Activated CD8-positive, alpha-beta T cell treated with anti-CD3 and anti-CD28 coated beads for 36 hours (primary cell): ENCODE measurements around the gene WSCD2. TPM values are rescaled to one million over a fixed set of nuclear protein-coding genes. Genes with fewer than 3 reads are reported as not detected.
"Not testable (repeated sequence)": the region's sequence is repeated elsewhere in the genome, so short reads cannot be mapped to it uniquely, and the experiment has no call there.

Source experiments
- ATAC-seq: fragments of 200-7000 bp; cut with Tn5 transposase; one replicate; pipeline ENCODE4 v1.10.0; 2021; ENCODE audit warnings: mild to moderate bottlenecking, moderate library complexity
- CTCF ChIA-PET: fragments of 350-600 bp; sonication (Branson Sonifier 250); formaldehyde crosslinking; loops from one replicate; lab custom pipeline; 2021; ENCODE audit warnings: antibody characterized with exemption; lab: Charles Lee
- POLR2A ChIA-PET: fragments of 350-600 bp; sonication (Branson Sonifier 250); formaldehyde crosslinking; loops from one replicate; lab custom pipeline; 2021; ENCODE audit warnings: antibody characterized with exemption; lab: Charles Lee
- DNase-seq: peaks from one replicate; pipeline ENCODE4 v3.0.0-alpha.2; 2020
- H3K27ac Mint-ChIP-seq: one replicate; pipeline ENCODE4 v1.8.0; 2021; ENCODE audit warnings: mild to moderate bottlenecking, mixed read lengths
- H3K27me3 Mint-ChIP-seq: one replicate; pipeline ENCODE4 v1.8.0; 2021; ENCODE audit warnings: mixed read lengths
- H3K36me3 Mint-ChIP-seq: one replicate; pipeline ENCODE4 v1.8.0; 2021; ENCODE audit warnings: low read depth, mixed read lengths
- H3K4me1 Mint-ChIP-seq: one replicate; pipeline ENCODE4 v1.8.0; 2021; ENCODE audit warnings: low read depth, mixed read lengths
- H3K4me3 Mint-ChIP-seq: one replicate; pipeline ENCODE4 v1.8.0; 2021; ENCODE audit warnings: mild to moderate bottlenecking, moderate library complexity, mixed read lengths
- H3K9me3 Mint-ChIP-seq: one replicate; pipeline ENCODE4 v1.8.0; 2021; ENCODE audit warnings: mixed read lengths
- CTCF ChIP-seq: fragments of 200-600 bp; IDR thresholded peaks from one replicate; pipeline ENCODE4 v1.8.0; 2022; ENCODE audit warnings: antibody characterized with exemption, mild to moderate bottlenecking
- intact Hi-C: fragments of 100-400 bp; cut with micrococcal nuclease; formaldehyde crosslinking; loops from one replicate; pipeline ENCODE4 v1.10.0; 2022
- total RNA-seq, 2 experiments: library from RNA; stranded (reverse); gene quantifications; one replicate each; pipeline ENCODE4 v1.2.3, GENCODE V29; 2021

Gene WSCD2
- total RNA-seq, 2 experiments from 2014 or later, result not detected

GRCh38 chr12:108213871-108214445 lies 84.9 kb downstream of the WSCD2 start:
- ATAC-seq (no peak), DNase-seq (no peak)
- Mint-ChIP-seq H3K27ac (no peak overlapping the region), H3K9me3 (no peaks in the 10 kb centered on the region), H3K27me3 (peaks cover 14% of the 10 kb centered on the region), H3K4me3 (no peak overlapping the region), H3K4me1 (no peaks in the 10 kb centered on the region), H3K36me3 (no peaks in the 10 kb centered on the region)
- CTCF ChIA-PET, result no interaction called here
- intact Hi-C loops, result no loop called here
- no peak for TF ChIP-seq CTCF
- POLR2A ChIA-PET, result interaction anchor here (0.6 kb wide), 1 partner anchor 14 kb away, joined by 3 read pairs; no protein-coding TSS in a partner anchor

- H3K4me1 Mint-ChIP-seq, result no peaks in the 10 kb centered on the region
- H3K4me3 Mint-ChIP-seq, result no peak overlapping the region
- intact Hi-C loops, result no loop called here
- DNase-seq, result peak; percentile 38
- H3K36me3 Mint-ChIP-seq, result no peaks in the 10 kb centered on the region
- no peak for ATAC-seq
- no peak for TF ChIP-seq CTCF
- H3K27ac Mint-ChIP-seq, result no peak overlapping the region
- ChIA-PET POLR2A (interaction anchor here (1.0 kb wide), 1 partner anchor 14 kb away, joined by 3 read pairs; no protein-coding TSS in a partner anchor), CTCF (no interaction called here)
- H3K9me3 Mint-ChIP-seq, result no peaks in the 10 kb centered on the region
- H3K27me3 Mint-ChIP-seq, result peaks cover 14% of the 10 kb centered on the region
Measured at GRCh38 chr12:108214486-108214885, 85.4 kb downstream of the WSCD2 start.

GRCh38 chr12:108215458-108215857 lies 86.4 kb downstream of the WSCD2 start:
- POLR2A ChIA-PET, result interaction anchor here (1.0 kb wide), 2 partner anchors 15 to 19 kb away, joined by 3 read pairs; no protein-coding TSS in a partner anchor
- Mint-ChIP-seq H3K27me3 (peaks cover 11% of the 10 kb centered on the region), H3K36me3 (no peaks in the 10 kb centered on the region), H3K27ac (no peak overlapping the region), H3K9me3 (no peaks in the 10 kb centered on the region), H3K4me1 (no peaks in the 10 kb centered on the region), H3K4me3 (no peak overlapping the region)
- DNase-seq (no peak), ATAC-seq (no peak)
- TF ChIP-seq CTCF, result no peak
- intact Hi-C loops, result no loop called here
- CTCF ChIA-PET, result no interaction called here

- no peaks in the 10 kb centered on the region for H3K4me1 Mint-ChIP-seq
- DNase-seq (no peak), ATAC-seq (no peak)
- POLR2A ChIA-PET, result no interaction called here
- no peaks in the 10 kb centered on the region for H3K36me3 Mint-ChIP-seq
- CTCF ChIA-PET, result no interaction called here
- H3K4me3 Mint-ChIP-seq, result no peak overlapping the region
- no peak overlapping the region for H3K27ac Mint-ChIP-seq
- peaks cover 10% of the 10 kb centered on the region for H3K27me3 Mint-ChIP-seq
- no peak for TF ChIP-seq CTCF
- intact Hi-C loops, result no loop called here
- H3K9me3 Mint-ChIP-seq, result no peaks in the 10 kb centered on the region
Measured at GRCh38 chr12:108218921-108219320, 89.8 kb downstream of the WSCD2 start.

GRCh38 chr12:108225101-108225500 lies 96.0 kb downstream of the WSCD2 start:
- ATAC-seq, H3K27ac Mint-ChIP-seq, H3K4me3 Mint-ChIP-seq, H3K27me3 Mint-ChIP-seq, DNase-seq, H3K9me3 Mint-ChIP-seq, H3K36me3 Mint-ChIP-seq, POLR2A ChIA-PET, H3K4me1 Mint-ChIP-seq, CTCF ChIA-PET, intact Hi-C loops: not testable (repeated sequence)
